GM20000 (cell line): ENCODE measurements around the gene ANKMY1.

Source experiments
- DNase-seq: peaks from one replicate; pipeline ENCODE4 v3.0.0; 2012; ENCODE audit warnings: low spot score
- CTCF ChIP-seq: IDR thresholded peaks from 2 replicates; pipeline ENCODE4 v1.5.1; 2012; ENCODE audit warnings: mild to moderate bottlenecking, control low read depth; ENCODE audit errors: extremely low read depth, missing control alignments

The ANKMY1 gene

DNA sequence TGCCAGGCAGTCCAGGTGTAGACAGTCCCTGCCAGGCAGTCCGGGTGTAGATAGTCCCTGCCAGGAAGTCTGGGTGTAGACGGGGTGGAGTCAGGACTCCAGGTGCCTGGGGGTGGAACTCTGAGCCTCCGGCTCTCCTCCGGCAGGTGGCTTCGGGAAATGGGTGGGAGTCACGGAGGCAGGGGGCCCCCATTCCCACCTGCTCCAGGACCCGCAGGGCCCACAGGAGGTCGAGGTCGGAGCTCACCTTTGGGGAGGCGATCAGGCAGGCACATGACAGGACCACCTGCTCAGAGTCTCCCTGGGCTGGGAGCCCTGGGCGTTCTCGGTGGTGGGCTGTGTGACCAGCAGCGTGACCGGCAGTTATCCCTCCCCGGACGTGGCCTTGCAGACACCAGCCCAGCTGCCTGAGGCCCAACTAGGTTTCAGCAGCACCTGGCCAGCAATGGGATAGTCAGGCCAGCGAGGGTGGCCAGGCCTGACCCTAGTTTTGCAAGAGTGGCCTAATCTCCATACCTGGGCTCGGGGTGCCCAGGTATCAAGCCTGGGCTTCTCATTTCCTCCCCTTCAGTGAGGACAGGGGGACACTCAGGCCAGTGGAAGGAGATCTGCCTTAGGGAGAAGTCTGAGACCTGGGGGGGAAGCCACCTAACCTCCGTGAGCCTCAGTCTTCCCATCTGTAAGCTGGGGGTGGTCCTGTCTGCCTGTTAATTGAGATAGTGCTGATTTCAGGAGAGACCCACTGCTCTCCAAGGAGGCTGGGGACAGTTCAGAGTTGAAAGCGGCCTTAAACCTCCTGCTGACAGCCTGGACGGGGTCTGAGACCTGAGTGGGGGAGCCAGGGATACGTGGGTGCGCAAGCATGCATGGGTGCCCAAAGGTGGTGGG, 109.2 kb downstream of the ANKMY1 start:
- no peak for DNase-seq
- TF ChIP-seq CTCF = no peak

DNA sequence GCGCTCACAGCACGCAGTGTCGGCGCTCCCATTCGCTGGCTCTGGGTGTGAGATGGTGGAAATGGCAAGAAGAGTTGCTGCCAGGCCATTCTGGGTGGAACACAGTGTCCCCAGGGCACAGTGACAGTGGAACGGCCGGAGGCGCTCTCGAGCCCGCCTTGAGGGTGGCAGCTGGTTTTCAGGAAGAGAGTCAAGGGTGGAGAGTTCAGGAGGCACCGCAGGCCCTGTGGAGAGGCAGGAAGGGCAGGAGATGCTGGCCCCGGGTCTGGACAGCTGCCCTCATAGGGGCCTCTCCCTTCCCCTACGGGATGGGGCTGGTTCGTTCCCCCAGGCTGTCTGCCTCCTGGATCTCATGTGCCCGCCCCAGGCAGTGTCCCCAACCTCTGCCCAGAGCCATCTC, 109.9 kb downstream of the ANKMY1 start:
- DNase-seq = no peak
- no peak for TF ChIP-seq CTCF

GRCh38 chr2:240447331-240447730, 110.5 kb downstream of the ANKMY1 start:
- no peak for DNase-seq

GRCh38 chr2:240446664-240447175, 111.1 kb downstream of the ANKMY1 start:
- no peak for TF ChIP-seq CTCF
- DNase-seq = no peak

More at GRCh38 chr2:240447331-240447730, 110.5 kb downstream of the ANKMY1 start:
- TF ChIP-seq CTCF = no peak

DNA sequence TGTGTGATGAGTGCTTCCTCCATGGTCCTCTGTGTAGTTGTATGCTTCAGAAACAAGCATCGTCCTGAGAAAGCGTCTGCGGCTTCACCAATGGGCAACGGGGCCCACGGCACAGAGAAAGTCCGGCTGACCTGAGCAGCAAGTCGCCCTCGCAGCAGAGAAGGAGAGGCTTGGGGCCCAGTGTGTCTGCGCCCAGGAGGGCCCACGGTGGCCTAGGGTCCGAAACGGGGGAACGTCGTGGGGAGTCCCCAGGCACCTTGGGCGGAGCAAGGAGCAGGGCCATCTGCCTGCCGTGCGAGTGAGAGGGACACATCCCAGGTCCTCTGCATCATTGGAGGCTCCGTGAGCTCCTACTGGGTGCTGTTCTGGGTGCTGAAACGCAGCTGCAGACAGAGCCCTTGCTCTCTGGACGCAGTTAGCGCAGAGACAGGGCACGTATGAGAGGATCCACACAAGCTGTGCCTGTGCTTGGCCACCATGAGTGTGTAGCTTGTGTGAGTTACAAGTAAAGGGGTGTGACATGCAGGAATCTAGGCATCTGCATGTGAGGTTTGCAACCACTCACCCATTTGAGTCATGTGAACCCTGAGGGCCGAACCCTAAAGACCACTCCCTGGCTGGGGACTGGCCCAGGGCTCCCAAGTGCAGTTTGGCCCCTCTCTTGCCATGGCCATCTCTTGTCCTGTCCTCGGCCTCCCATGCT, 111.7 kb downstream of the ANKMY1 start:
- no peak for DNase-seq
- TF ChIP-seq CTCF = no peak

- no peak for DNase-seq
- no peak for TF ChIP-seq CTCF
Observed at GRCh38 chr2:240444464-240444863, 113.3 kb downstream of the ANKMY1 start.

DNA sequence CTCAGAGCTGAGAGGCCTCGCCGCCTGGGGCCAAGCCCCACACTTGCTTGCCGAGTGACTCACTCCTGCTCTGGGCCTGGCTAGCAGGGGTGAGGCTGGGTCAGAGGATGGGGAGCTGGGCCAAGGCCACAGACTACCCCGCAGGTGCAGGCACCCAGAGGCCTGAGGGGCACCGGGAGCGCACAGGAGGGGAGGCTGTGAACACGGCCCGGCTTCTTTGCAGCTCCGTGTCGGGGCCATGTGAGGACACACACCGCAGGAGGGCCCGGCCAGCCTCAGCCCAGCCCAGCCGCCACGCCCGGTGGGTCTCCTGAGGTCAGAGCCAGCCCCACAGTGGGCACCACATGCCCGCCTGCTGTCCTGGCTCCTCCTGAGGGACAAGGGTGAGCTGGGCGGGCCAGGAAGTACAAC, 113.9 kb downstream of the ANKMY1 start:
- TF ChIP-seq CTCF = no peak
- no peak for DNase-seq
